ENCODE results near the gene OPTN.
"Not testable (repeated sequence)": the region's sequence is repeated elsewhere in the genome, so short reads cannot be mapped to it uniquely, and the experiment has no call there.

OPTN gene

GRCh38 chr10:13091801-13092200, 8.2 kb upstream of the OPTN start:
- DNase-seq, result no peak

GRCh38 chr10:13092291-13093102, 7.5 kb upstream of the OPTN start:
- no peak for DNase-seq

- DNase-seq, result not testable (repeated sequence)
Observed at GRCh38 chr10:13094082-13094481, 5.9 kb upstream of the OPTN start.

GRCh38 chr10:13095094-13095493, 4.9 kb upstream of the OPTN start:
- DNase-seq, result no peak

GRCh38 chr10:13095929-13096328, 4.0 kb upstream of the OPTN start:
- no peak for DNase-seq

- DNase-seq, result peak; percentile 67
Observed at GRCh38 chr10:13099144-13099665, 758 bp upstream of the OPTN start.

GRCh38 chr10:13100349-13101294, 659 bp downstream of the OPTN start:
- DNase-seq, result no peak

- no peak for DNase-seq
Observed at GRCh38 chr10:13102002-13102794, 2.2 kb downstream of the OPTN start.

GRCh38 chr10:13103554-13103953, 3.6 kb downstream of the OPTN start:
- DNase-seq, result no peak

- no peak for DNase-seq
Observed at GRCh38 chr10:13104697-13105096, 4.7 kb downstream of the OPTN start.

GRCh38 chr10:13105184-13105583, 5.2 kb downstream of the OPTN start:
- no peak for DNase-seq

GRCh38 chr10:13106387-13107045, 6.6 kb downstream of the OPTN start:
- no peak for DNase-seq

- DNase-seq, result no peak
Observed at GRCh38 chr10:13110908-13111307, 10.9 kb downstream of the OPTN start.

- no peak for DNase-seq
Observed at GRCh38 chr10:13113544-13113943, 13.6 kb downstream of the OPTN start.

- DNase-seq, result no peak
Observed at GRCh38 chr10:13115832-13116803, 16.2 kb downstream of the OPTN start.

- no peak for DNase-seq
Observed at GRCh38 chr10:13117841-13118783, 18.1 kb downstream of the OPTN start.

GRCh38 chr10:13118784-13119410, 18.9 kb downstream of the OPTN start:
- DNase-seq, result no peak

- DNase-seq, result no peak
Observed at GRCh38 chr10:13120786-13121499, 21.0 kb downstream of the OPTN start.

- DNase-seq, result no peak
Observed at GRCh38 chr10:13121500-13121854, 21.5 kb downstream of the OPTN start.
